HG02885 (cell line): Measurements from ENCODE around the gene INS.

Source experiments
- ATAC-seq: cut with Tn5 transposase; IDR thresholded peaks from one replicate; pipeline ENCODE4 v1.9.1; 2021; ENCODE audit warnings: mild to moderate bottlenecking; ENCODE audit not compliant: unreplicated experiment, poor library complexity

INS gene

GRCh38 chr11:2160736-2161259 lies at the start of gene INS:
Gene INS, minus strand, starts transcription at chr11:2161209. Its CDS starts 238 bp downstream, at chr11:2160971.
- ATAC-seq = no peak

- no peak for ATAC-seq
Measured at GRCh38 chr11:2210366-2211112, 49.5 kb upstream of the INS start.

- ATAC-seq = no peak
Measured at GRCh38 chr11:2209900-2210321, 48.9 kb upstream of the INS start.

- no peak for ATAC-seq
Measured at GRCh38 chr11:2209370-2209801, 48.4 kb upstream of the INS start.

- ATAC-seq = no peak
Measured at GRCh38 chr11:2208691-2209369, 47.8 kb upstream of the INS start.

GRCh38 chr11:2207773-2208621 lies 47.0 kb upstream of the INS start:
- no peak for ATAC-seq

GRCh38 chr11:2207212-2207611 lies 46.2 kb upstream of the INS start:
- no peak for ATAC-seq

- no peak for ATAC-seq
Measured at GRCh38 chr11:2205981-2206690, 45.1 kb upstream of the INS start.

GRCh38 chr11:2205214-2205720 lies 44.3 kb upstream of the INS start:
- ATAC-seq = no peak

GRCh38 chr11:2204361-2205213 lies 43.6 kb upstream of the INS start:
- no peak for ATAC-seq

- ATAC-seq = no peak
Measured at GRCh38 chr11:2203440-2204259, 42.6 kb upstream of the INS start.

GRCh38 chr11:2202900-2203439 lies 42.0 kb upstream of the INS start:
- no peak for ATAC-seq

GRCh38 chr11:2202071-2202899 lies 41.3 kb upstream of the INS start:
- ATAC-seq = no peak

GRCh38 chr11:2201542-2201941 lies 40.5 kb upstream of the INS start:
- ATAC-seq = no peak

GRCh38 chr11:2200957-2201519 lies 40.0 kb upstream of the INS start:
- ATAC-seq = no peak

GRCh38 chr11:2200536-2200935 lies 39.5 kb upstream of the INS start:
- no peak for ATAC-seq
